ENCODE measurements around the gene HYAL2.
"Not testable (repeated sequence)": the region's sequence is repeated elsewhere in the genome, so short reads cannot be mapped to it uniquely, and the experiment has no call there.

Gene HYAL2

DNA sequence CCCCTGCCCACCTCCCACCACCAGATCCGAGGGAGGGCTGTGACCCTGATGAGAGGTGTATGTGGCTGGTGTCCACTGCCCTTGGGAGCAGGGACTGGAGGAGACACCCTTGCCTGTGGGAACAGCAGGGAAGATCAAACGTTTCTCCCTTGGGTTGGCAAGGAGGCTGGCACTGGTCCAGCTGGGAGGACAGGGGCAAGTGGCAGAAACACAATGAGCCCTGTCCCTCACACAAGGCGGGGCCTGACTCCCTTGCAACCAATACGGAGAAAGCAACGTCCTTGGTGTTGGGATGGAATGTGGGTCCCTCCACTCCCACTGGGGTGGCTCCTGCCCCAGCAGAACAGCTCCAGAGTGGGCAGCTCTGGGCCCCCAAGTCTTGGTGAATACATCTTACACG is 5.2 kb downstream of the HYAL2 start:
- DNase-seq (ENCODE audit: low read depth, low spot score) = no peak
- POLR2A ChIA-PET = interaction anchor here (0.7 to 1.2 kb wide), 2 partner anchors 10 to 18 kb away, joined by 4 to 6 read pairs; partner anchors contain the start of genes HYAL3 and NAA80
- CTCF ChIA-PET = interaction anchor here (1.0 to 3.5 kb wide), 3 partner anchors 18 to 123 kb away, joined by 3 to 11 read pairs (median 7); partner anchors contain the start of genes HYAL3 and NAA80

DNA sequence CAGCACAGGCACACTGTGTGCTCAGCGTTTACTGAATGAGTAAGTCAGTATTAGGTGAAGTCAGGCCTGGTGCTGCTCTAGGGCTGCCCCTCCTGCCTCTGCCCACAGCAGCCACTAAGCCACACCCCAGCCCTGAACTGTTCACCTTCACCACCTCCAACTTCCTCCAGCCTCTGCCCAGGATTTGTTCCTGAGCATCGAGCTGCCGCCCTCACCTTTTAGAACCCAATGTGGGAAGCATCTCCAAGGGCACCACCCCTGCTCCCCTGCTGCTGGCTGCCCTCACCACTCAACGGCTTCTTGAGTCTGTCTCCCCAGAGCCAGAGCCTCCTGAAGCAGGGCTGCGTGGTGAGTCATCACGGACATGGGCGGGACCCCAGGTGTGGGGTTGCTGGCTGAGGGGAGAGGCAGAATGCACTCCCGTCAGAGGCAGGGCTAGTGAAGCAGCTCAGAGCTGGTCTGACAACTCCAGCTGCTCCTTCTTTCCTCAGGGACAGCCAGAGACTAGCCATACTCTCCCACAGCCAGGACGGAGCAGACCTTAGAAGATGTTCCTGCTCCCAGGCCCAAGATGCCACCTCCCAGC is 5.8 kb downstream of the HYAL2 start:
- DNase-seq (ENCODE audit: low read depth, low spot score) = no peak
- CTCF ChIA-PET = interaction anchor here (1.0 to 2.1 kb wide), 2 partner anchors 42 to 123 kb away, joined by 3 to 7 read pairs; no protein-coding TSS in a partner anchor

More for the DNA sequence above, 5.2 kb downstream of the HYAL2 start:
- no peak overlapping the region for H3K4me3 ChIP-seq (ENCODE audit: low read depth, low read length)
- TF ChIP-seq, protein P1, sequence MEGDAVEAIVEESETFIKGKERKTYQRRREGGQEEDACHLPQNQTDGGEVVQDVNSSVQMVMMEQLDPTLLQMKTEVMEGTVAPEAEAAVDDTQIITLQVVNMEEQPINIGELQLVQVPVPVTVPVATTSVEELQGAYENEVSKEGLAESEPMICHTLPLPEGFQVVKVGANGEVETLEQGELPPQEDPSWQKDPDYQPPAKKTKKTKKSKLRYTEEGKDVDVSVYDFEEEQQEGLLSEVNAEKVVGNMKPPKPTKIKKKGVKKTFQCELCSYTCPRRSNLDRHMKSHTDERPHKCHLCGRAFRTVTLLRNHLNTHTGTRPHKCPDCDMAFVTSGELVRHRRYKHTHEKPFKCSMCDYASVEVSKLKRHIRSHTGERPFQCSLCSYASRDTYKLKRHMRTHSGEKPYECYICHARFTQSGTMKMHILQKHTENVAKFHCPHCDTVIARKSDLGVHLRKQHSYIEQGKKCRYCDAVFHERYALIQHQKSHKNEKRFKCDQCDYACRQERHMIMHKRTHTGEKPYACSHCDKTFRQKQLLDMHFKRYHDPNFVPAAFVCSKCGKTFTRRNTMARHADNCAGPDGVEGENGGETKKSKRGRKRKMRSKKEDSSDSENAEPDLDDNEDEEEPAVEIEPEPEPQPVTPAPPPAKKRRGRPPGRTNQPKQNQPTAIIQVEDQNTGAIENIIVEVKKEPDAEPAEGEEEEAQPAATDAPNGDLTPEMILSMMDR (IDR thresholded peaks at IDR 0.05; ENCODE audit: insufficient read depth, low read length, missing control alignments) = no peak

DNA sequence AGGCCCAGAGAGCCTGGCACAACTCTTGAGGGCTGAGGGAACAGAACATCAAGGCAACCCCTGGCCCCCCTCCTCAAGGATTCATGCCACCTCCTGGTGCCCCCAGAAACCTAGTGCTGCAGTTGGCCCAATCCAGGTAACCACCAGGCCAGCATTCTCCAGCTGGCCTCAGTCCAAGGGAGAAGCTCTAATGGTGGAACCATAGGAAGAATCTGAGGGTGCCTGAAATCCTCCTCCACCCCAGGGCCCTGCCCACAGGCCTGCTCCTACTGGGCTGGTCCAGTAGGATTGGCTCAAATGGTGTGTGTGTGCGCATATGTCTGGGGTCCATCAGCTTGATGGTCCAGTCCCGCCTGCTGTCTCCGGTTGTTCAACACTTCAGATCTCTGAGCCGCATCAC is 7.7 kb downstream of the HYAL2 start:
- H3K4me3 ChIP-seq (ENCODE audit: low read depth, low read length) = no peak overlapping the region
- DNase-seq (ENCODE audit: low read depth, low spot score) = no peak
- POLR2A ChIA-PET = interaction anchor here (1.7 kb wide), 1 partner anchor 15 kb away, joined by 5 read pairs; the partner anchor contains the start of genes HYAL3 and NAA80
- CTCF ChIA-PET = interaction anchor here (1.0 to 3.7 kb wide), 7 partner anchors 9 to 122 kb away, joined by 3 to 20 read pairs (median 4); partner anchors contain the start of genes HYAL2, HYAL3 and NAA80
- TF ChIP-seq, protein P1 (IDR thresholded peaks at IDR 0.05; ENCODE audit: insufficient read depth, low read length, missing control alignments) = no peak

More for the DNA sequence above, 5.8 kb downstream of the HYAL2 start:
- no peak overlapping the region for H3K4me3 ChIP-seq (ENCODE audit: low read depth, low read length)
- TF ChIP-seq, protein P1 (IDR thresholded peaks at IDR 0.05; ENCODE audit: insufficient read depth, low read length, missing control alignments) = no peak
- POLR2A ChIA-PET = interaction anchor here (1.2 kb wide), 1 partner anchor 18 kb away, joined by 6 read pairs; the partner anchor contains the start of genes HYAL3 and NAA80

DNA sequence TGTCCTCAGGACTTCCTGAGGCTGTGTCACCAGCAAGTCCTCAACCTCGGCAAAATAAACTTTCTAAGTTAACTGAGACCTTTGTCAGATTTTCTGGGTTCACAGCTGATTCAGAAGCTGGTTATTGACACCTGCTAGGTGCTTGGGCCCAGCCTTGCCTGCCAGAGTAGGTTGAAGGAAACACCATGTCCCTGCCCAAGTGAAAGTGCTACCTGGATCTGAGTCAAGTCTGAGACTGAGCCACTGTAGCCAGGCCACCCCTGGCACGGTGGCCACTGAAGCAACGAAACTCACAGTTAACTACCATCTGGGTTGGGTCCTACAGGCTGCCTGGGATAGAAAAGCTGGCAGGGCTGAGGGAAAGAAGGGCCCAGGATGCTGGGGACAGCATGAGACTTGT is 8.2 kb downstream of the HYAL2 start:
- CTCF ChIA-PET = interaction anchor here (1.1 to 3.7 kb wide), 6 partner anchors 9 to 122 kb away, joined by 3 to 20 read pairs (median 4); partner anchors contain the start of genes HYAL2, HYAL3 and NAA80
- TF ChIP-seq, protein P1 (IDR thresholded peaks at IDR 0.05; ENCODE audit: insufficient read depth, low read length, missing control alignments) = no peak
- POLR2A ChIA-PET = interaction anchor here (1.7 kb wide), 1 partner anchor 15 kb away, joined by 5 read pairs; the partner anchor contains the start of genes HYAL3 and NAA80
- DNase-seq (ENCODE audit: low read depth, low spot score) = no peak
- no peak overlapping the region for H3K4me3 ChIP-seq (ENCODE audit: low read depth, low read length)

DNA sequence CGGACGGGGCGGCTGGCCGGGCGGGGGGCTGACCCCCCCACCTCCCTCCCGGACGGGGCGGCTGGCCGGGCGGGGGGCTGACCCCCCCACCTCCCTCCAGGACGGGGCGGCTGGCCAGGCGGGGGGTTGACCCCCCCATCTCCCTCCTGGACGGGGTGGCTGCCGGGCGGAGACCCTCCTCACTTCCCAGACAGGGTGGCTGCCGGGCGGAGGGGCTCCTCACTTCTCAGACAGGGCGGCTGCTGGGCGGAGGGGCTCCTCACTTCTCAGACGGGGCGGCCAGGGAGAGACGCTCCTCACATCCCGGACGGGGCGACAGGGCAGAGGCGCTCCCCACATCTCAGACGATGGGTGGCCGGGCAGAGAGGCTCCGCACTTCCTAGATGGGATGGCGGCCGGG is 10.5 kb downstream of the HYAL2 start:
- DNase-seq (ENCODE audit: low read depth, low spot score); H3K4me3 ChIP-seq (ENCODE audit: low read depth, low read length); POLR2A ChIA-PET; CTCF ChIA-PET: not testable (repeated sequence)

DNA sequence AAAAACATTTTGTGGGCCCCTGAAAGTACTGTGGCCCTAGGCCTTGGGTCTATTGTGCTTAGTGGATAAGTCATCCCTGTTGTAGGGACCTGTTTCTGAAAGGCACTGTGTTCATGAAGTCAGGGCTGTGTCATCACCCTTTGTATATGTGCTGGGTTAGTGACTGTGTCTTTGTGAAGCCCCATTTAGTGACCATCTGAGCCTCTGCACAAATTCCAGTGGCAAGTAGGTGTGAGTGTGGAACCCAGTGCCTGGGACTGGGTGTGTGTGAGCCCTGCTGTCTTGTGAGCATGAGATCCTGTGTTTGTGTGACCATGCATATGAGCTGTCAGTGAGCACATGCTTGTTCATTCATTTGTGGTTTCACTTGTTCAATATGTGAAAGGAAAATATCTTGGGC is 17.9 kb downstream of the HYAL2 start:
- ChIA-PET POLR2A (no interaction called here), CTCF (no interaction called here)
- H3K4me3 ChIP-seq (ENCODE audit: low read depth, low read length) = no peak overlapping the region
- TF ChIP-seq, protein P1 (IDR thresholded peaks at IDR 0.05; ENCODE audit: insufficient read depth, low read length, missing control alignments) = no peak
- DNase-seq (ENCODE audit: low read depth, low spot score) = no peak

All from AG04449 (cell line).